ENCODE results near the gene GNGT1.

DNA sequence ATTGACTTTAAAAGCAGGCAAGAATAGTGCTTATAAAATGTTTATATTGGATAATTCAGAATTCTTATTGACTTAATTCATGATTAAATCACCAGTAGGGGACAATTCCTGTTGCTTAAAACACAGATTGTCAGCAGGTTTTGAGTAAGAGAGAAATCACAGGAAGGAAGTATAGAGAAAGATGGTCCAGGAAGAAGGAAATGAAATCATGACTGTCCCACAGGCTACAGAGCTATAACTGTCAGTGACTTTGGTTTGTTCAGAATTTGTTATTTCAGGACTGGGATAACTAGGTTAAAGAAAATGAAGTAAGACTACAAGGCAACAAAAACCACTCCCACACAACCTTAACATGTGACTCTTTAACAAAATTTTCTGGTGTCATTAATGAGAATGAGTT lies 6.8 kb downstream of the GNGT1 start:
- TF ChIP-seq, protein P1, sequence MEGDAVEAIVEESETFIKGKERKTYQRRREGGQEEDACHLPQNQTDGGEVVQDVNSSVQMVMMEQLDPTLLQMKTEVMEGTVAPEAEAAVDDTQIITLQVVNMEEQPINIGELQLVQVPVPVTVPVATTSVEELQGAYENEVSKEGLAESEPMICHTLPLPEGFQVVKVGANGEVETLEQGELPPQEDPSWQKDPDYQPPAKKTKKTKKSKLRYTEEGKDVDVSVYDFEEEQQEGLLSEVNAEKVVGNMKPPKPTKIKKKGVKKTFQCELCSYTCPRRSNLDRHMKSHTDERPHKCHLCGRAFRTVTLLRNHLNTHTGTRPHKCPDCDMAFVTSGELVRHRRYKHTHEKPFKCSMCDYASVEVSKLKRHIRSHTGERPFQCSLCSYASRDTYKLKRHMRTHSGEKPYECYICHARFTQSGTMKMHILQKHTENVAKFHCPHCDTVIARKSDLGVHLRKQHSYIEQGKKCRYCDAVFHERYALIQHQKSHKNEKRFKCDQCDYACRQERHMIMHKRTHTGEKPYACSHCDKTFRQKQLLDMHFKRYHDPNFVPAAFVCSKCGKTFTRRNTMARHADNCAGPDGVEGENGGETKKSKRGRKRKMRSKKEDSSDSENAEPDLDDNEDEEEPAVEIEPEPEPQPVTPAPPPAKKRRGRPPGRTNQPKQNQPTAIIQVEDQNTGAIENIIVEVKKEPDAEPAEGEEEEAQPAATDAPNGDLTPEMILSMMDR (optimal IDR thresholded peaks at IDR 0.05 in 1 of 3, IDR thresholded peaks at IDR 0.05 in 1 of 3, conservative IDR thresholded peaks at IDR 0.05 in 1 of 3; ENCODE audit: extremely low read depth in 1 of 3, insufficient read depth in 2 of 3, low read length in 3 of 3), result no peak
- no peak for TF ChIP-seq EZH2 (IDR thresholded peaks at IDR 0.05; ENCODE audit: low read length)

Data from keratinocyte (primary cell).